Stomach (tissue), 19 donors: ENCODE data around the gene TRIM63. TPM values are rescaled to one million over a fixed set of nuclear protein-coding genes. Genes with fewer than 3 reads are reported as not detected.
A peak's percentile ranks its signal among the peaks of the same experiment; 100 is the strongest.

Experiments used
- DNase-seq, 2 donors: peaks; one replicate each; pipeline versions ENCODE4 v3.0.0 to v3.0.0-alpha.2; 2013 to 2019
- H3K27ac ChIP-seq, 5 donors: fragments of 200-600 bp in 4 of 5; sonication (generic) in 4 of 5; one replicate each; pipeline ENCODE4 v1.5.1; 2013 to 2019; ENCODE audit warnings: mild to moderate bottlenecking in 1 of 5, moderate library complexity in 1 of 5
- H3K27me3 ChIP-seq, 3 donors: fragments of 200-600 bp; sonication (generic); one replicate each; pipeline ENCODE4 v1.5.1; 2017 to 2019; ENCODE audit warnings: mixed run types in 1 of 3
- H3K36me3 ChIP-seq, 4 donors: fragments of 200-600 bp; sonication (generic); 1 replicate in 3 of 4; 2 replicates in 1 of 4; pipeline ENCODE4 v1.5.1; 2016 to 2019
- H3K4me1 ChIP-seq, 4 donors: fragments of 200-600 bp; sonication (generic); one replicate each; pipeline ENCODE4 v1.5.1; 2016 to 2019
- H3K4me3 ChIP-seq, 4 donors: fragments of 200-600 bp; sonication (generic) in 3 of 4; one replicate each; pipeline ENCODE4 v1.5.1; 2016 to 2019; ENCODE audit warnings: mild to moderate bottlenecking in 1 of 4
- H3K9me3 ChIP-seq, 4 donors: fragments of 200-600 bp; sonication (generic); one replicate each; pipeline ENCODE4 v1.5.1; 2016 to 2019
- EP300 ChIP-seq: sonication (generic); formaldehyde crosslinking; IDR thresholded peaks from one replicate; pipeline ENCODE4 v1.6.1; 2017; ENCODE audit warnings: antibody characterized with exemption
- POLR2A ChIP-seq, 4 donors: fragments of 450-650 bp; IDR thresholded peaks; one replicate each; pipeline ENCODE4 v1.6.1; 2016; ENCODE audit warnings: antibody characterized with exemption in 4 of 4, control low read depth in 2 of 4, mild to moderate bottlenecking in 1 of 4, moderate library complexity in 1 of 4
- POLR2AphosphoS5 ChIP-seq, 3 donors: sonication (generic); formaldehyde crosslinking; IDR thresholded peaks; one replicate each; pipeline ENCODE4 v1.6.1; 2016; ENCODE audit warnings: antibody characterized with exemption in 3 of 3
- WGBS, 5 donors: extraction: QIAGEN DNeasy Blood & Tissue Kit in 3 of 5; methylation state at CpG; one replicate each; pipeline versions ENCODE4 v1.1.5 to v1.1.7; 2013 to 2018; 5-methylcytosine and 5-hydroxymethylcytosine counted together
- intact Hi-C: fragments of 100-400 bp; cut with DNase I; formaldehyde crosslinking; loops from one replicate; pipeline ENCODE4 v1.15.1; 2023; ENCODE audit warnings: low total_unique reads
- long read RNA-seq, 10 donors: transcript quantifications; one replicate each; lab custom pipeline, GENCODE V29; 2026
- polyA plus RNA-seq, 3 donors: library from polyadenylated mRNA; stranded (reverse); fragments of 200-250 nt; gene quantifications; one replicate each; pipeline ENCODE4 v1.2.3, GENCODE V29; 2013
- total RNA-seq, 5 donors: library from RNA; depleted of rRNA; stranded (reverse); fragments of >200 nt; gene quantifications; one replicate each; pipeline versions ENCODE4 v1.1.0 to v1.2.3, GENCODE V29; 2014 to 2016
- TF ChIP-seq, protein P1 (sequence below), 7 experiments: fragments of 450-650 bp in 4 of 7; fragments of 200-600 bp in 3 of 7; sonication (generic) in 3 of 7; IDR thresholded peaks; one replicate each; pipeline ENCODE4 v1.5.1; 2016 to 2019; ENCODE audit warnings: antibody characterized with exemption in 7 of 7, control low read depth in 2 of 7, mild to moderate bottlenecking in 1 of 7
- donor health status: healthy with polysubstance abuse.
- donor health status: Bipolar disorder and iron deficiency.
- donor health status: healthy.

TRIM63 gene
- total RNA-seq (under 1 TPM in 1 of 5 donors, not detected in 4; 0.37 TPM), polyA plus RNA-seq (1 to 10 TPM in 1 of 3 donors, under 1 TPM in 2; 0.40 to 6.0 (median 0.44) TPM)
- long read RNA-seq, donor 1 = 0 reads
- long read RNA-seq, donor 2 = 0 reads
- long read RNA-seq, donor 3, partial matches to known transcripts = 0 of 1 reads
- long read RNA-seq, donor 3, other reads (novel, unspliced or antisense) = 0 of 1 reads
- long read RNA-seq, donor 4 = 0 reads
- long read RNA-seq, donor 5 = 0 reads
- long read RNA-seq, donor 6 = 0 reads
- long read RNA-seq, donor 7 = 0 reads
- long read RNA-seq, donor 8 = 0 reads
- long read RNA-seq, donor 9 = 0 reads
- long read RNA-seq, donor 10 = 0 reads

DNA sequence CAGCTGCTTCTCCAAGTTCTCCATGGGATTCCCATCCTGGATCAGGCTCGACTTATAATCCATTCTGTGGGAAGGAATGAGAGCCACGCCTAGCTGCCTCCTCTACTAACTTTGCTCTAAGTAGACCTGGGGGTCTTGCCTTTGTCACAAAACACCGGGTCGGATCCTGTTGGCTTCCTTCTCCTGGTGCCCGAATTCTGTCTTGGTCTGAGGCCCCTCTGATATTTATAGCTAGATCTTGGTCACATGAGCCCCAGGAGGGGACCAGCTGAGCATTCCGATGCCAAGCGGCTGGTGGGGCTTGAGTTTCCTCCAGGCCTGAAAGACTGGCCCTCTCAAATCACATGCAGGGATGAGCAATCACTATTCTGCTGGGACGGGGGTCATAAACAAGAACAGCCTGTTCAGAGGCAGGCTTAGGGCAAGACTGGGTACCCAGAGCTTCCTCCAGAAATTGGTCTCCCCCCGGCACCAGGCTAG, at the start of gene TRIM63:
Gene TRIM63, minus strand, starts transcription at position 199 of the 480 bp plus-strand sequence. Its CDS starts 136 bp downstream, at position 63.
- Histone ChIP-seq H3K27me3 (peaks cover 0 to 24% (median 0%) of the 10 kb centered on the region in 3 donors), H3K4me3 (no peak within 1 kb of the TSS), H3K9me3 (no peaks in the 10 kb centered on the region), H3K27ac (no peak within 1 kb of the TSS), H3K4me1 (peaks cover 7 to 20% (median 15%) of the 10 kb centered on the region in 4 donors), H3K36me3 (no peaks in the 10 kb centered on the region)
- intact Hi-C loops = no loop called here
- WGBS, 5 donors = 49 to 70% (median 63%) methylated on average over 9 of the region's 9 CpGs
- DNase-seq = no peak
- TF ChIP-seq POLR2A (IDR thresholded peaks at IDR 0.05) (no peak), POLR2AphosphoS5 (IDR thresholded peaks at IDR 0.05) (no peak), EP300 (no peak)
- TF ChIP-seq, protein P1, sequence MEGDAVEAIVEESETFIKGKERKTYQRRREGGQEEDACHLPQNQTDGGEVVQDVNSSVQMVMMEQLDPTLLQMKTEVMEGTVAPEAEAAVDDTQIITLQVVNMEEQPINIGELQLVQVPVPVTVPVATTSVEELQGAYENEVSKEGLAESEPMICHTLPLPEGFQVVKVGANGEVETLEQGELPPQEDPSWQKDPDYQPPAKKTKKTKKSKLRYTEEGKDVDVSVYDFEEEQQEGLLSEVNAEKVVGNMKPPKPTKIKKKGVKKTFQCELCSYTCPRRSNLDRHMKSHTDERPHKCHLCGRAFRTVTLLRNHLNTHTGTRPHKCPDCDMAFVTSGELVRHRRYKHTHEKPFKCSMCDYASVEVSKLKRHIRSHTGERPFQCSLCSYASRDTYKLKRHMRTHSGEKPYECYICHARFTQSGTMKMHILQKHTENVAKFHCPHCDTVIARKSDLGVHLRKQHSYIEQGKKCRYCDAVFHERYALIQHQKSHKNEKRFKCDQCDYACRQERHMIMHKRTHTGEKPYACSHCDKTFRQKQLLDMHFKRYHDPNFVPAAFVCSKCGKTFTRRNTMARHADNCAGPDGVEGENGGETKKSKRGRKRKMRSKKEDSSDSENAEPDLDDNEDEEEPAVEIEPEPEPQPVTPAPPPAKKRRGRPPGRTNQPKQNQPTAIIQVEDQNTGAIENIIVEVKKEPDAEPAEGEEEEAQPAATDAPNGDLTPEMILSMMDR (IDR thresholded peaks at IDR 0.05) = no peak

DNA sequence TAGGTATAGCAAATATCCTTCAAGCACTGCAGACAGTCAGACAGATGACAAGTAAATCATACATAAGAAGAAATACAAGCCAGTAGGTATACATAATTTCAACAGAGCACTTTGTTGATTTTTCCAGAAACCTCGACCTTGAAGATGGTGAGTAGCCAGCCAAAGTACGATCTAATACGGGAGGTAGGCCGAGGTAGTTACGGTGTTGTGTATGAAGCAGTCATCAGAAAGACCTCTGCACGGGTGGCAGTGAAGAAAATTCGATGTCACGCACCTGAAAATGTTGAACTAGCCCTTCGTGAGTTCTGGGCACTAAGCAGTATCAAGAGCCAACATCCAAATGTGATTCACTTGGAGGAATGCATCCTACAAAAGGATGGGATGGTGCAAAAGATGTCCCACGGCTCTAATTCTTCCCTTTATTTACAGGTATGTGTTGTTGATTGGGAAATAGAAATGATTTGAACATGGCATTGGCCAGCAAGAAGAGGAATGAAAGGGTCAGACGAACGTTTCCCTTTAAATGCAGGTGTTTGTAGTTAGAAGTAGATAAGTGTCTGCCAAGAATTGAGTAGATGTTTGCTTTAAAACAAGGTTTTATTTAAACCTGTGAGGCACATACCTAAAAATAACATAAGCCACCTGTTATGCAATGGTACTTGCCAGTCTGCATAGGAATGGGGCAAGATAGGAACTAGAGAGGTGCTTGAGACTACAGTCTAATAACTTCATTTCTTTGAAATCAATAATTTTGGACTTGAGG, 46.9 kb upstream of the TRIM63 start:
- DNase-seq = peak in 1 of 2 donors; percentile 70
- peaks cover 3 to 47% (median 41%) of the 10 kb centered on the region in 4 donors for H3K36me3 ChIP-seq
- H3K27me3 ChIP-seq = no peaks in the 10 kb centered on the region
- H3K4me3 ChIP-seq = no peak overlapping the region
- intact Hi-C loops = no loop called here
- peaks cover 22 to 68% (median 55%) of the 10 kb centered on the region in 4 donors for H3K4me1 ChIP-seq
- no peak for TF ChIP-seq EP300
- peak in 2 of 3 donors; percentile 67 to 69 for TF ChIP-seq POLR2AphosphoS5 (IDR thresholded peaks at IDR 0.05)
- TF ChIP-seq, protein P1 (IDR thresholded peaks at IDR 0.05) = no peak
- TF ChIP-seq POLR2A (IDR thresholded peaks at IDR 0.05) = no peak
- H3K9me3 ChIP-seq = no peaks in the 10 kb centered on the region
- peak overlapping the region; percentile 80 to 98 (median 97) for H3K27ac ChIP-seq
- 31 to 73% (median 53%) methylated on average over 12 of the region's 12 CpGs for WGBS, 5 donors

DNA sequence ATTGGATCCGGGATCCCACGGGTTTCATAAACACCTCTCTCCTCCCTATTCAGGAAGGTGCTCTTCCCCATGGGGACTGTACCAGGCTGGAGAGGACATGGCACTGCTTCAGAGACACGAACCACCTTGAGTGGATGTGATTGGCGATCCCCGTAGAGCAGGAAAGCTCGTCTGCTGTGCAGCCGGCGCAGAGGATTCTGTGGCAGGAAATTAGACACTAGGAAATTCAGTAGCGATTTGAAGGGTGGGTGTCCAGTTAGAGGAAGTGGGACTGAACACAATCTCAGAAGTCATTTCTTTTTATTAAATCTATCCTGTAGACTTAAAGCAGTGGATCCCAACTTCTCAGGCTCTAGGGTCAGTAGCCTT, 45.0 kb upstream of the TRIM63 start:
- H3K27ac ChIP-seq = peak overlapping the region; percentile 95 to 99 (median 98)
- intact Hi-C loops = no loop called here
- H3K4me3 ChIP-seq = peak overlapping the region; percentile 96 to 99 (median 96)
- DNase-seq = no peak
- peaks cover 22 to 56% (median 47%) of the 10 kb centered on the region in 4 donors for H3K4me1 ChIP-seq
- H3K9me3 ChIP-seq = no peaks in the 10 kb centered on the region
- WGBS, 5 donors = 0 to 2% (median 1%) methylated on average over 9 of the region's 9 CpGs
- no peaks in the 10 kb centered on the region for H3K27me3 ChIP-seq
- peaks cover 3 to 28% (median 24%) of the 10 kb centered on the region in 4 donors for H3K36me3 ChIP-seq
- TF ChIP-seq POLR2A (IDR thresholded peaks at IDR 0.05) (no peak), POLR2AphosphoS5 (IDR thresholded peaks at IDR 0.05) (no peak)

DNA sequence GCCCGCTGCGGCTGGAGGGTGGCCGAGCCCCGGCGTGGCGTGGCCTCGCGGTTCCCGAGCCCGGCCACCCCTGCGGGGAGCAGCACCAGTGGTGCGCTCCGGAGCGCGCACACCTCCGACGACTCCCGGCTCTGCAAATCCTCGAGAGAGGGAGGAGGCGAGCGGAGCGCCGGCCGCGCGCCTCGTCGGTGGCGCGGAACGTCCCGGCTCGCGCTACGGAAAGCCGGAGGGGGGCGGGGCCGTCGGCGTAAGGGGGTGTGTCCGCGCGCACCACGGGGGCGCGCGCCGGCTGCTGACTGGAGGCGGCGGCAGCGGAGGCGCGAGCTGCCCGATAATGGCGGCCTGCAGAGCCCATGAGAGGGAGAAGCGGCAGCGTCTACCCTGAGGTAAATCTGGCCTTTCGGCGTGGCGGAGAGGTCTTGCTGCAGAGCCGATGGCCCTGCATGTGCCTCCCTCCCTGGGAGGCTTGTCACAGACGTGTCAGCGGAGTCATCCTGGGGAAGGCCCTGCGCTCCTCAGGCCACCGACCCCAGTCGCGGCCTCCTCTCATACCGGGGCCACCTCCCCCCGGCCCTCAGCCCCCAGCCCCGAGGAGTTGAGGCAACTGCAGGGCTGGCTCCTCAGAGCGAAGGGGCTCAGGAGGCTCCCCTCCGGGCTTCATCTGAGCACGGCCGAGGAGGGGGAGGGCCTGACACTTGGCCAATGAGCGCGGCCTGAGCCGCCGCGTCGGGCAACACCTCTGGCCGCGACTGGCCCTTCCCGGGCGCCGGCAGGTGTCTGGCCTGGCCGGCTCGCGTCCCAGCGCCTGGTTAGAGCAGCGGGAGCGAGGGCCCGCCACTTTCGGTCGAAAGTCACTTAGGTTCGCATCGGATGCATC, 44.3 kb upstream of the TRIM63 start, which contains the start of gene PDIK1L:
Gene PDIK1L, plus strand, starts transcription at position 295 of the 877 bp plus-strand sequence. CDS start 2,485 bp downstream, outside the sequence.
- Histone ChIP-seq H3K27me3 (no peaks in the 10 kb centered on the region), H3K9me3 (no peaks in the 10 kb centered on the region), H3K4me1 (peaks cover 22 to 56% (median 47%) of the 10 kb centered on the region in 4 donors), H3K27ac (peak within 1 kb of the TSS; percentile 95 to 99 (median 98)), H3K4me3 (peak within 1 kb of the TSS; percentile 96 to 99 (median 96)), H3K36me3 (peaks cover 3 to 23% (median 19%) of the 10 kb centered on the region in 4 donors)
- peak; percentile 95 to 99 for DNase-seq
- intact Hi-C loops = no loop called here
- WGBS, 5 donors = 0 to 1% (median 0%) methylated on average over 24 to 93 of the region's 96 CpGs
- TF ChIP-seq EP300 (no peak), POLR2A (IDR thresholded peaks at IDR 0.05) (peak in 1 of 4 donors; percentile 36), POLR2AphosphoS5 (IDR thresholded peaks at IDR 0.05) (peak; percentile 74 to 93 (median 82))
- TF ChIP-seq, protein P1 (IDR thresholded peaks at IDR 0.05) = no peak
